ENCODE results near the gene MRPL21.
A peak's percentile ranks its signal among the peaks of the same experiment; 100 is the strongest.

The MRPL21 gene

DNA sequence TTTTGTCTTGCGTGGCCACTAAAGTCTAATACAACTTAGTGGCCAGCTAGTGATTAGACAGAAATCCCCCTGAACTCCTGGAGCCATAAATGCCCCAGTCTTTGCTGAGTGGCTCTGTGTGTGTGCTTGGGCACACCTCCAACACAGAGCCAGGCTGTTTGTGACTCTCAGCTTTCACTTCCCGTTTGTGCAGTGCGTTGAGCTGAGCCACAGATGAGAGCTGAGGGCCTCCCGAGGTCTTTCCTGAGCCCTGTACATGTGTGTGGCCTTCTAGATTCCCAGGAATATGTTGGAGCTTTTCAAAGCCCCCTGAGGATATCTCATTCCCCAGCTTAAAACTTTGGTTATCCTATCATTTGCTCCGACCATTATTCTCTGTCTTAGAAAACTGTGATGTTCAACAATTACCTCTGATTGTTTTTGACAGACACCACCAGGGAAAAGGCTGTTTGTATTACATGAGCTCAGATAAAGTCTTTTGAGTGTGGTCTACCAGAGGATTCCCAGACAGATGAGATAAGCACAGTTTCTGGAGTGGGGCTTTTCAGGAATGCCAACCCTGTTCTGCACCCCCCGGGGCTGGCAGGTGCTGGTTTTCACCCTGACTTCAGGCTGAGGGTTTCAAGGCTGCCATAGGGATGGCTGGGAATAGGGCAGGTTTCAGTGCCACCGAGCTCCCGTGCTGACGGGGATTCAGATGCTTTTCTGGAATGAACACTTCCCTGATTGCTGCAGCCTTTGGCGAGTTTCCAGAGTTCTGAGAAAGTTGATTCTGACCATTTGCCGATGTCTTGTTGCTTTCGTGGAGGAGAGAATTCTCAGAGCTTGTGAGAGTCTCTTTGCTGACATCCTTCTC lies 23.9 kb upstream of the MRPL21 start:
- peak; percentile 74 for DNase-seq (ENCODE audit: low spot score)
- TF ChIP-seq, protein P1, sequence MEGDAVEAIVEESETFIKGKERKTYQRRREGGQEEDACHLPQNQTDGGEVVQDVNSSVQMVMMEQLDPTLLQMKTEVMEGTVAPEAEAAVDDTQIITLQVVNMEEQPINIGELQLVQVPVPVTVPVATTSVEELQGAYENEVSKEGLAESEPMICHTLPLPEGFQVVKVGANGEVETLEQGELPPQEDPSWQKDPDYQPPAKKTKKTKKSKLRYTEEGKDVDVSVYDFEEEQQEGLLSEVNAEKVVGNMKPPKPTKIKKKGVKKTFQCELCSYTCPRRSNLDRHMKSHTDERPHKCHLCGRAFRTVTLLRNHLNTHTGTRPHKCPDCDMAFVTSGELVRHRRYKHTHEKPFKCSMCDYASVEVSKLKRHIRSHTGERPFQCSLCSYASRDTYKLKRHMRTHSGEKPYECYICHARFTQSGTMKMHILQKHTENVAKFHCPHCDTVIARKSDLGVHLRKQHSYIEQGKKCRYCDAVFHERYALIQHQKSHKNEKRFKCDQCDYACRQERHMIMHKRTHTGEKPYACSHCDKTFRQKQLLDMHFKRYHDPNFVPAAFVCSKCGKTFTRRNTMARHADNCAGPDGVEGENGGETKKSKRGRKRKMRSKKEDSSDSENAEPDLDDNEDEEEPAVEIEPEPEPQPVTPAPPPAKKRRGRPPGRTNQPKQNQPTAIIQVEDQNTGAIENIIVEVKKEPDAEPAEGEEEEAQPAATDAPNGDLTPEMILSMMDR (IDR thresholded peaks at IDR 0.05; ENCODE audit: borderline replicate concordance, control extremely low read depth, extremely low read depth, insufficient read depth, missing control alignments), result no peak
- in situ Hi-C loops (cut with MboI; ENCODE audit: low sequenced_read_pairs, unreplicated experiment), result no loop called here

DNA sequence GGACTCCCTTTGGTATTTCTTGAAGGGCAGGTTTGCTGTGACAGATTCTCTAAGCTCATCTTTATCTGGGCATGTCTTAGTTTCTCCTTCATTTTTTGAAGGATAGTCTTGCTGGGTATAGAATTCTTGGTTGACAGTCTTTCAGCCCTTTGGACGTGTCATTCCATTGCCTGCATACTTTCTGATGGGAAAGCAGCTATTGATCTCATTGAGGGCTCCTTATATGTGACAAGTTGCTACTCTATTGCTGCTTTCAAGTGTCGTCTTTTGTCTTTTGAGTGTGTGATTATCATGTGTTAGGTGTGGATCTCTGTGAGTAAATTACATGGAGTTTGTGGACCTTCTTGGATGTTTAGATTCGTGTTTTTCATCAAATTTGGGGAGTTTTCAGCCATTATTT lies 22.0 kb upstream of the MRPL21 start:
- DNase-seq (ENCODE audit: low spot score), result no peak
- in situ Hi-C loops (cut with MboI; ENCODE audit: low sequenced_read_pairs, unreplicated experiment), result no loop called here
- TF ChIP-seq, protein P1 (IDR thresholded peaks at IDR 0.05; ENCODE audit: borderline replicate concordance, control extremely low read depth, extremely low read depth, insufficient read depth, missing control alignments), result no peak

DNA sequence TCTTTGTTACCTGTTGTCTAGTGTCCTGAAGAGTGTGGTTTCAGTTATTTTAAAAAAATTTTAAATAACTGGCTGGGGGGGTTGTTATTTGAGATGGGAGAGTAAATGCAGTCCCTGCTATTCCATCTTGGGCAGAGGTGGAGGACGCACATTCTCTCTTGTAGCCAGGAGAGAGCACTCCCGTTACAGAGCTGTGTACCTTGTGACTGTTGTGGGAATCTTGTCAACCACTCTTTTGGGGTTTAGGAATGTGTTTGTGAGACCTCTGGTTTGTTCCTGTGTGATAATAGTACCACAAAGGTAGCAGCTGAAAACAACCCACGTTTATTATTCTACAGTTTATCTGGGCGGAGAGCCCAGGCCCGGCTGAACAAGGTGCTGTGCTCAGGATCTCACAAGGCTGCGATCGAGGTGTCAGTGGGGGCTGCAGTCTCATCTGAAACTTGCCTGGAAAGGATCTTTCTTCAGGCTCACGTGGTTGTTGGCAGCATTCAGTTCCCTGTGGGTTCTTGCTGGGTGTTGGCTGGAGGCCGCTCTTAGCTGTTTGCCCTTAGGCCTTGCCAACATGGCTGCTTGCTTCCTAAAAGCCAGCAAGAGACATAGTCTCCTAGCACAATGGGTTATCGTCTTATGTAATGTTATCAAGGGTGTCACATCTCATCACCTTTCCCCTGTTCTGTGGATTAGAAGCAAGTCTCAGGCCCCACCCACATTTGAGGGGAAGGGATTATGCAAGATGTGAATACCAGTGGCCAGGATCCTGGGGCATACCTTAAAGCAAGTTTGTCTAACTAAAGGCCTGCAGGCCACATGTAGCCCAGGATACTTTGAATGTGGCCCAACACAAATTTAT lies 20.7 kb upstream of the MRPL21 start:
- DNase-seq (ENCODE audit: low spot score), result no peak
- TF ChIP-seq, protein P1 (IDR thresholded peaks at IDR 0.05; ENCODE audit: borderline replicate concordance, control extremely low read depth, extremely low read depth, insufficient read depth, missing control alignments), result no peak
- in situ Hi-C loops (cut with MboI; ENCODE audit: low sequenced_read_pairs, unreplicated experiment), result no loop called here

DNA sequence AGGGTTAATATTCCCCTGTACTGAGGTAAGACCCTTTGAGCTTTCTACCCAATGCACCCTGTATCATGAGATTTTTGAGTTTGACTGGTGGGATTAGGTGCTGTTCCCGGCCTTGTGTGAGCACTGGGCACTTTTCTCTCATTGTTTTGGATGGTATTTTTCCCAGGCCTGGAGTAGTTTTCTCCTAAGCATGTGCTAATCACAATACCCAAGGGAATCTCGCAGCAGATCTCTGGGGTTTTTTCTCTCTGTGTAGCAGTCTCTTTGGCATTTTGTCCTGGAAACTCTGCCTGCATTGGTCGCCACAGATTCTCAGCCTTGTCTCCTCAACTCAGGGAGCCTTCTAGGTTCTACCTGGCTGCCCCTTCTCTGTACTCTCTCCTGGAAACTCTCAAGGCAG lies 20.0 kb upstream of the MRPL21 start:
- TF ChIP-seq, protein P1 (IDR thresholded peaks at IDR 0.05; ENCODE audit: borderline replicate concordance, control extremely low read depth, extremely low read depth, insufficient read depth, missing control alignments), result no peak
- no peak for DNase-seq (ENCODE audit: low spot score)
- in situ Hi-C loops (cut with MboI; ENCODE audit: low sequenced_read_pairs, unreplicated experiment), result no loop called here

DNA sequence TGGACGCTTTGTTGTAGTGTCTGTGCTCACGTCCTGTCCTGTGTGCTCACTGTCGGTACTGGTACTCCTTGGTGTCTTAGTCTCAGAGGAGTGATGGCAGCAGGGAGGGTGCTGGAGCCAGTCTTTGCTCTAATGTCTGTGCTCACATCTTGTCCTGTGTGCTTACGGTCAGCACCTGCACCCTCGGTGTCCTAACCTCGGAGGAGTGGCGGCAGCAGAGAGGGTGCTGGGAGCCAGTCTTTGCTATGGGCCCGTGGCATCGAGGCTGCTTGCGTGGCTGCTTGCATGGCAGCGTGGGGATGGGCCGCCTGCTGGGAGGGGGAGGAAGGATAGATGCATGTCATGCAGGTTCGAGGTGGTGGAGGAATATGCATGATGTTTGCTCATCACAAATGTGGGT lies 12.8 kb upstream of the MRPL21 start:
- in situ Hi-C loops (cut with MboI; ENCODE audit: low sequenced_read_pairs, unreplicated experiment), result no loop called here
- TF ChIP-seq, protein P1 (IDR thresholded peaks at IDR 0.05; ENCODE audit: borderline replicate concordance, control extremely low read depth, extremely low read depth, insufficient read depth, missing control alignments), result no peak
- DNase-seq (ENCODE audit: low spot score), result no peak

DNA sequence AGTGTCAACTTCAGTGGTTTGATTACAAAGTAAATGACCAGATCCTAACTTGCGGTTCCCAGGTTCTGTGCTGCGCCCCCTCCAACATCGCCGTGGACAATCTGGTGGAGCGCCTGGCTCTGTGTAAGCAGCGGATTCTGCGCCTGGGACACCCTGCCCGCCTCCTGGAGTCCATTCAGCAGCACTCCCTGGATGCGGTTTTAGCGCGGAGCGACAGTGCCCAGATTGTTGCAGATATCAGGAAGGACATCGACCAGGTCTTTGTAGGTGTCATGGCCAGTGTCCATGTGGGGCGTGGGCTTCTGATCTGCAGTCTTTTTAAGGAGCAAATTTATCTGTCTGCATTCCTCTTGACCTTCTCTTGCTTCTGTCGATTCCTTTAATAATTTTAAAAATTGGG lies 11.1 kb upstream of the MRPL21 start:
- in situ Hi-C loops (cut with MboI; ENCODE audit: low sequenced_read_pairs, unreplicated experiment), result no loop called here
- no peak for DNase-seq (ENCODE audit: low spot score)
- TF ChIP-seq, protein P1 (IDR thresholded peaks at IDR 0.05; ENCODE audit: borderline replicate concordance, control extremely low read depth, extremely low read depth, insufficient read depth, missing control alignments), result no peak
